Fibroblast of peridontal ligament (primary cell): ENCODE measurements around the gene MSANTD3.

Experiments used
- DNase-seq: peaks from one replicate; pipeline ENCODE4 v3.0.0-alpha.2; 2010; ENCODE audit errors: extremely low read depth

The MSANTD3 gene

DNA sequence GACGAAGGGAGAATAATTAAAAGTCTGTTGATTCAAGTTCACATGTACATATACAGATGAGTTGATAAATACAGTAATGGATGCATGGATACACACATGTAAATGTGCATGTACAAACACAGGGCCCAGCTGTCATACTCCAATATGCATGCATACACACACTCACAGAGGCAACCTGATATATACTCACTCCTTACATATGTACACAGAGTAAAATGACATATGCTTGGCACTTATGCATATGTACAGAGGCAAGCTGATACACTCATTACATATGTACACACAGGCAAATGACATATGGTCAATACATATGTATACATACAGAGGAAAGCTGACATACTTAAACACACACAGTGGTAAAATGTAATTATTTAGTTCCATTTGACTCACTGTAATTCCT lies 38.8 kb downstream of the MSANTD3 start:
- no peak for DNase-seq

GRCh38 chr9:100466171-100466828 lies 39.4 kb downstream of the MSANTD3 start:
- no peak for DNase-seq

GRCh38 chr9:100466829-100467221 lies 39.9 kb downstream of the MSANTD3 start:
- no peak for DNase-seq

- no peak for DNase-seq
These were observed 41.1 kb downstream of the MSANTD3 start for GRCh38 chr9:100468041-100468440.

DNA sequence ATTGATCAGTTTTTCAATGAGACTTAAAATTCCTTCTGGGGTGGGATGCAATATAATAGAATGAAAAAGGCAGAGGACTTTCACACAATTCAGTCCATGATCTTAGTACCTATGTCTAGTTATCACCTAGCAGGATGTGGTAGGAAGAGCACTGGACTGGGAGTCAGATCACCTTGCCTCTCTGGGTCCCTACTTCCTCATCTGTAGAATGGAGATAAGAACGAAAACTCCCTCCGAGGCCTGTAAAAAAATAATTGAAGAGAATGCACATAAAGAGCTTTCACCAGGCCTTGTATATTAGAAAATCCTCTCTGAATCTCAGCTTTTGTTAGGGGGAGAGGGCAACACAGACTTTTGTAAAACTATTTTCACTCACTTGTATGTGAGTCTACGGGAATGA lies 45.3 kb downstream of the MSANTD3 start:
- no peak for DNase-seq

GRCh38 chr9:100472788-100473275 lies 45.9 kb downstream of the MSANTD3 start, which contains the start of gene TMEFF1:
Gene TMEFF1 (plus strand): TSS chr9:100473149. CDS start chr9:100473545, 396 bp downstream.
- DNase-seq: no peak

GRCh38 chr9:100473276-100474081 lies 46.5 kb downstream of the MSANTD3 start:
- DNase-seq: no peak

GRCh38 chr9:100474082-100474923 lies 47.4 kb downstream of the MSANTD3 start:
- DNase-seq: no peak

GRCh38 chr9:100474924-100475276 lies 48.0 kb downstream of the MSANTD3 start:
- no peak for DNase-seq

- DNase-seq: peak; percentile 29
These were observed 50.3 kb downstream of the MSANTD3 start for GRCh38 chr9:100477241-100477640.

- DNase-seq: no peak
These were observed 51.2 kb downstream of the MSANTD3 start for GRCh38 chr9:100478192-100478591.

- DNase-seq: no peak
These were observed 52.9 kb downstream of the MSANTD3 start for GRCh38 chr9:100479820-100480219.

- DNase-seq: no peak
These were observed 58.3 kb downstream of the MSANTD3 start for GRCh38 chr9:100485196-100485595.

GRCh38 chr9:100486479-100487176 lies 59.7 kb downstream of the MSANTD3 start:
- DNase-seq: no peak

- DNase-seq: no peak
These were observed 61.2 kb downstream of the MSANTD3 start for GRCh38 chr9:100488177-100488576.

DNA sequence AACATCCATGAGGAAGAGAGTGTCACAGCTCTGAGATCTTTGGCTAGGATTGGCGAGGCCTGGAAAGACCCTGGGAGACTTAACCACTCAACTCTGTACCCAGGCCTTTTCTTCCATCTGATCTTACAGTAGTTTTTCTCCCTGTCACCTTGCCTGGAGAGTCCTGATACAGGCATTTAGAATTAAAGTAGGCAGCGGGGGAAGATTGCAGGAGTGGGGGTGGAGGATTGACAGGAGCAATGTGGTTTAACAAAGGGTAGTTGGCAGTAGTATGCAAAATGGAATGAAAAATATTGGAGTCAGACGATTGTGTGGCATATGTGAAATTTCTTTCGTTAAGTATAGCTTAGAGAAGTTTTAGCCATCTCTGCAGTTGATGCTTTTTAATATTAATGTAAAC lies 62.9 kb downstream of the MSANTD3 start:
- no peak for DNase-seq

DNA sequence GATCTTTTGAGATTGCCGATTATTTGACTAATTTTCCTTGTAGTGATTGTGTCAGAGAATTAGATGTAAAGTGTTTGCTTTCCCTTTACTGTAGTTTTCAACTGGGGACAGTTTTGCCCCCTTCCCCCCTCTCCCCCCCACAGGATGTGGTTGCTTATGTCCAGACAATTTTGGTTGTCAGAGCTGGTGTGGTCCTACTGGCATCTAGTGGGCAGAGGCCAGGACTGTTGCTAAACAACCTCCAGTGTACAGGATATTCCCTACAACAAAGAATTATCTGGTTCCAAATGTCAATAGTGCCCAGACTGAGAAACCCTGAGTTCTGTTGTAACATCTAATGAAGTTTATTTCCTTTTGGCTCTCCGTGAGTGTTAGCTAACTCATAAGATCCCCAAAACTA lies 66.0 kb downstream of the MSANTD3 start:
- DNase-seq: peak; percentile 42

- peak; percentile 40 for DNase-seq
These were observed 71.6 kb downstream of the MSANTD3 start for GRCh38 chr9:100498592-100498991.

- no peak for DNase-seq
These were observed 72.5 kb downstream of the MSANTD3 start for GRCh38 chr9:100499460-100499859.

DNA sequence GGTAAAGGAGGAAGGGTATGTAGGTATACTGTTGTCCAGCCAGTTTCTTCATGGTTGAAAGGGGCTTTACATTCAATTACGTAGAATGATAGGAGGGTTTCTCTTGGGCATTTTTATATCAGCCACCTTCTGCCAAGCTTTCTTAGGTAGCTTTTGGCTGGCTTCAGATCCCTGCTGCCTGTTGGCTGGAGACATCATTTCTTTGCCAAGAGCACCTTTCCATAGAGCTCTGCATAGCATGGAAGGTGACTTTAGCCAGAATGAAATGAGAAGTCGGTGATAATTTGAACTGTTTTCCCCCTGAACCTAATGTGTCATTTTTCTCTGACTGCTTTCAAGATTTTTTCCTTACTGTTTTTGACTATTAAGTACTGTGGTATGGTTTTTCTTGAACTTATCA lies 72.9 kb downstream of the MSANTD3 start:
- no peak for DNase-seq
